GM19099 (cell line): Measurements from ENCODE around the gene MED1.

Experiments
- POLR2A ChIP-seq: IDR thresholded peaks from 3 replicates; pipeline ENCODE4 v1.6.1; 2011; ENCODE audit warnings: low read depth; ENCODE audit not compliant: insufficient read length; ENCODE audit errors: extremely low read depth

The MED1 gene

GRCh38 chr17:39450847-39451581 lies at the start of gene MED1:
Gene MED1 (minus strand): TSS chr17:39451263. CDS start chr17:39451062, 201 bp downstream.
- TF ChIP-seq POLR2A, result peak; percentile 86

- TF ChIP-seq POLR2A, result no peak
Measured at GRCh38 chr17:39487946-39488345, 36.9 kb upstream of the MED1 start.

- no peak for TF ChIP-seq POLR2A
Measured at GRCh38 chr17:39486242-39486641, 35.2 kb upstream of the MED1 start.

GRCh38 chr17:39485555-39485954 lies 34.5 kb upstream of the MED1 start:
- TF ChIP-seq POLR2A, result no peak

- TF ChIP-seq POLR2A, result no peak
Measured at GRCh38 chr17:39484178-39484577, 33.1 kb upstream of the MED1 start.

GRCh38 chr17:39483506-39483905 lies 32.4 kb upstream of the MED1 start:
- no peak for TF ChIP-seq POLR2A

- TF ChIP-seq POLR2A, result no peak
Measured at GRCh38 chr17:39473310-39473709, 22.2 kb upstream of the MED1 start.

- no peak for TF ChIP-seq POLR2A
Measured at GRCh38 chr17:39462631-39463375, 11.7 kb upstream of the MED1 start.

GRCh38 chr17:39461926-39462569 lies 11.0 kb upstream of the MED1 start:
- no peak for TF ChIP-seq POLR2A

GRCh38 chr17:39461113-39461925 lies 10.3 kb upstream of the MED1 start, which contains the start of gene CDK12:
Gene CDK12 (plus strand): TSS chr17:39461486. CDS start chr17:39462072, 586 bp downstream.
- TF ChIP-seq POLR2A, result peak; percentile 97

- no peak for TF ChIP-seq POLR2A
Measured at GRCh38 chr17:39455919-39456318, 4.9 kb upstream of the MED1 start.

GRCh38 chr17:39450051-39450450 lies 1.0 kb downstream of the MED1 start:
- TF ChIP-seq POLR2A, result no peak

GRCh38 chr17:39447561-39447960 lies 3.5 kb downstream of the MED1 start:
- TF ChIP-seq POLR2A, result no peak

- TF ChIP-seq POLR2A, result no peak
Measured at GRCh38 chr17:39443326-39443725, 7.7 kb downstream of the MED1 start.

GRCh38 chr17:39429600-39429999 lies 21.5 kb downstream of the MED1 start:
- TF ChIP-seq POLR2A, result no peak
